ENCODE results near the gene CAMTA1.

DNA sequence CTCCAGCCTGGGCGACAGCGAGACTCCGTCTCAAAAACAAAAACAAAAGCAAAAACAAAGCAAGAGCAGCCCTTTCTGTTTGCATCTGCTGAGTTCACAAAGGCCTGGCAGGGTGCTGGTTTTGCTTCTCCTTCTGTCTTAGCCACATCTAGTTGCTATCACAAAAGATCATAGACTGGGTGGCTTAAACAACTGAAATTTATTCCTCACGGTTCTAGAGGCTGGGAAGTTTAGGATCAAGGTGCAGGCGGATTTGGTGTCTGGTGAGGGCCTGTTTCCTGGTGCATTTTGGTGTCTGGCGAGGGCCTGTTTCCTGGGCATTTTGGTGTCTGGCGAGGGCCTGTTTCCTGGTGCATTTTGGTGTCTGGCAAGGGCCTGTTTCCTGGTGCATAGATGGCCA lies 471.3 kb downstream of the CAMTA1 start:
- TF ChIP-seq TCF7 (IDR thresholded peaks at IDR 0.05; ENCODE audit: borderline replicate concordance) = no peak
- TF ChIP-seq, protein P1, sequence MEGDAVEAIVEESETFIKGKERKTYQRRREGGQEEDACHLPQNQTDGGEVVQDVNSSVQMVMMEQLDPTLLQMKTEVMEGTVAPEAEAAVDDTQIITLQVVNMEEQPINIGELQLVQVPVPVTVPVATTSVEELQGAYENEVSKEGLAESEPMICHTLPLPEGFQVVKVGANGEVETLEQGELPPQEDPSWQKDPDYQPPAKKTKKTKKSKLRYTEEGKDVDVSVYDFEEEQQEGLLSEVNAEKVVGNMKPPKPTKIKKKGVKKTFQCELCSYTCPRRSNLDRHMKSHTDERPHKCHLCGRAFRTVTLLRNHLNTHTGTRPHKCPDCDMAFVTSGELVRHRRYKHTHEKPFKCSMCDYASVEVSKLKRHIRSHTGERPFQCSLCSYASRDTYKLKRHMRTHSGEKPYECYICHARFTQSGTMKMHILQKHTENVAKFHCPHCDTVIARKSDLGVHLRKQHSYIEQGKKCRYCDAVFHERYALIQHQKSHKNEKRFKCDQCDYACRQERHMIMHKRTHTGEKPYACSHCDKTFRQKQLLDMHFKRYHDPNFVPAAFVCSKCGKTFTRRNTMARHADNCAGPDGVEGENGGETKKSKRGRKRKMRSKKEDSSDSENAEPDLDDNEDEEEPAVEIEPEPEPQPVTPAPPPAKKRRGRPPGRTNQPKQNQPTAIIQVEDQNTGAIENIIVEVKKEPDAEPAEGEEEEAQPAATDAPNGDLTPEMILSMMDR (IDR thresholded peaks at IDR 0.05 in 2 of 3, conservative IDR thresholded peaks at IDR 0.05 in 1 of 3; ENCODE audit: insufficient read depth in 2 of 3, low read depth in 1 of 3, low read length in 3 of 3) = no peak
- TF ChIP-seq, protein P2, sequence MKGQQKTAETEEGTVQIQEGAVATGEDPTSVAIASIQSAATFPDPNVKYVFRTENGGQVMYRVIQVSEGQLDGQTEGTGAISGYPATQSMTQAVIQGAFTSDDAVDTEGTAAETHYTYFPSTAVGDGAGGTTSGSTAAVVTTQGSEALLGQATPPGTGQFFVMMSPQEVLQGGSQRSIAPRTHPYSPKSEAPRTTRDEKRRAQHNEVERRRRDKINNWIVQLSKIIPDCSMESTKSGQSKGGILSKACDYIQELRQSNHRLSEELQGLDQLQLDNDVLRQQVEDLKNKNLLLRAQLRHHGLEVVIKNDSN (CRISPR knock-in tag; IDR thresholded peaks at IDR 0.05) = no peak
- no peak for TF ChIP-seq KLF1 (tag; IDR thresholded peaks at IDR 0.05)
- no peak for TF ChIP-seq EZH2 (IDR thresholded peaks at IDR 0.05; ENCODE audit: borderline replicate concordance, low read depth, low read length)
- TF ChIP-seq MEF2D (tag; conservative IDR thresholded peaks at IDR 0.05; ENCODE audit: low read depth) = no peak
- TF ChIP-seq POLR2AphosphoS5 (IDR thresholded peaks at IDR 0.05; ENCODE audit: control insufficient read depth, insufficient read depth, low read depth, low read length) = no peak
- TF ChIP-seq POLR2A (conservative IDR thresholded peaks at IDR 0.05) = no peak
- TF ChIP-seq NFATC3 (IDR thresholded peaks at IDR 0.05) = no peak
- TF ChIP-seq HCFC1 (IDR thresholded peaks at IDR 0.05; ENCODE audit: low read depth, low read length) = no peak
